NB4 (cell line): ENCODE data around the gene TUBB4B.
A peak's percentile ranks its signal among the peaks of the same experiment; 100 is the strongest.

Experiments used
- DNase-seq: peaks from one replicate; pipeline ENCODE4 v3.0.0; 2010; ENCODE audit warnings: low read depth
- H3K4me3 ChIP-seq: one replicate; pipeline ENCODE4 v1.5.1; 2011; ENCODE audit warnings: mild to moderate bottlenecking, low read depth, low read length, moderate library complexity
- CTCF ChIP-seq: IDR thresholded peaks from one replicate; pipeline ENCODE4 v1.5.1; 2012; ENCODE audit warnings: low read depth, low read length
- MAX ChIP-seq: IDR thresholded peaks from 2 replicates; pipeline ENCODE4 v1.6.1; 2011; ENCODE audit warnings: low read depth, low read length
- MYC ChIP-seq: IDR thresholded peaks from 2 replicates; pipeline ENCODE4 v1.6.1; 2011; ENCODE audit warnings: low read depth, low read length
- POLR2A ChIP-seq: IDR thresholded peaks from 2 replicates; pipeline ENCODE4 v1.6.1; 2011; ENCODE audit warnings: mild to moderate bottlenecking; ENCODE audit not compliant: insufficient read length; ENCODE audit errors: extremely low read depth

The TUBB4B gene

GRCh38 chr9:137281345-137282116 lies 40.4 kb downstream of the TUBB4B start:
- DNase-seq: no peak
- H3K4me3 ChIP-seq: no peak overlapping the region
- no peak for TF ChIP-seq MYC
- TF ChIP-seq POLR2A: no peak
- TF ChIP-seq MAX: no peak
- no peak for TF ChIP-seq CTCF

GRCh38 chr9:137286975-137287383 lies 45.9 kb downstream of the TUBB4B start:
- no peak overlapping the region for H3K4me3 ChIP-seq
- DNase-seq: peak; percentile 76
- peak; percentile 42; the same call in 1 of the 2 replicates for TF ChIP-seq MAX
- TF ChIP-seq CTCF: peak; percentile 63
- TF ChIP-seq POLR2A: no peak
- TF ChIP-seq MYC: peak; percentile 48

GRCh38 chr9:137293094-137293481 lies 52.0 kb downstream of the TUBB4B start:
- no peak for DNase-seq
- TF ChIP-seq MAX (no peak), MYC (no peak), POLR2A (no peak), CTCF (no peak)
- H3K4me3 ChIP-seq: no peak overlapping the region
